Sigmoid colon (tissue), 7 donors: ENCODE data around the gene DPP6. TPM values are rescaled to one million over a fixed set of nuclear protein-coding genes. Genes with fewer than 3 reads are reported as not detected.

Source experiments
- DNase-seq: peaks from one replicate; pipeline ENCODE4 v3.0.0-alpha.2; 2019
- H3K27ac ChIP-seq, 4 donors: fragments of 200-600 bp; sonication (generic); one replicate each; pipeline ENCODE4 v1.5.1; 2016 to 2019; ENCODE audit warnings: mild to moderate bottlenecking in 1 of 4
- H3K27me3 ChIP-seq, 3 donors: fragments of 200-600 bp; sonication (generic); one replicate each; pipeline ENCODE4 v1.5.1; 2019; ENCODE audit warnings: mild to moderate bottlenecking in 1 of 3
- H3K36me3 ChIP-seq, 4 donors: fragments of 200-600 bp; sonication (generic); one replicate each; pipeline ENCODE4 v1.5.1; 2016 to 2019
- H3K4me1 ChIP-seq, 4 donors: fragments of 200-600 bp; sonication (generic); one replicate each; pipeline ENCODE4 v1.5.1; 2017 to 2019
- H3K4me3 ChIP-seq, 4 donors: fragments of 200-600 bp; sonication (generic); one replicate each; pipeline ENCODE4 v1.5.1; 2017 to 2019; ENCODE audit warnings: mild to moderate bottlenecking in 2 of 4, moderate library complexity in 1 of 4
- H3K9me3 ChIP-seq, 4 donors: fragments of 200-600 bp in 3 of 4; sonication (generic) in 3 of 4; one replicate each; pipeline versions ENCODE4 v1.5.1 to v1.6.1; 2013 to 2019
- EP300 ChIP-seq, 4 donors: sonication (generic); formaldehyde crosslinking; IDR thresholded peaks; one replicate each; pipeline ENCODE4 v1.6.1; 2017; ENCODE audit warnings: antibody characterized with exemption in 4 of 4
- POLR2A ChIP-seq, 2 donors: fragments of 450-650 bp; IDR thresholded peaks; one replicate each; pipeline ENCODE4 v1.6.1; 2016; ENCODE audit warnings: antibody characterized with exemption in 2 of 2, mild to moderate bottlenecking in 2 of 2, moderate library complexity in 2 of 2
- POLR2AphosphoS5 ChIP-seq, 4 donors: sonication (generic); formaldehyde crosslinking; IDR thresholded peaks; one replicate each; pipeline ENCODE4 v1.6.1; 2017; ENCODE audit warnings: antibody characterized with exemption in 4 of 4
- WGBS, 2 donors: extraction: QIAGEN DNeasy Blood & Tissue Kit; methylation state at CpG; one replicate each; pipeline ENCODE4 v1.1.7; 2013; 5-methylcytosine and 5-hydroxymethylcytosine counted together
- intact Hi-C: fragments of 100-400 bp; cut with DNase I; formaldehyde crosslinking; loops from one replicate; pipeline ENCODE4 v1.15.1; 2023
- polyA plus RNA-seq, 3 donors: library from polyadenylated mRNA; stranded (reverse); fragments of 200-250 nt; gene quantifications; one replicate each; pipeline ENCODE4 v1.2.3, GENCODE V29; 2013
- total RNA-seq, 4 donors: library from RNA; depleted of rRNA; stranded (reverse); fragments of >200 nt; gene quantifications; one replicate each; pipeline ENCODE4 v1.1.0, GENCODE V29; 2016
- TF ChIP-seq, protein P1 (sequence below), 4 experiments: fragments of 450-650 bp in 3 of 4; fragments of 200-600 bp in 1 of 4; IDR thresholded peaks; one replicate each; pipeline ENCODE4 v1.5.1; 2016 to 2019; ENCODE audit warnings: antibody characterized with exemption in 4 of 4, mild to moderate bottlenecking in 3 of 4, moderate library complexity in 2 of 4
- donor health status: healthy with polysubstance abuse.
- donor health status: Bipolar disorder and iron deficiency.
- donor health status: healthy.

DPP6 gene
- total and polyA plus RNA-seq, 7 donors = 1.2 to 53.2 (median 41.0) TPM; not detected in 1

- H3K36me3 ChIP-seq = no peaks in the 10 kb centered on the region
- DNase-seq = no peak
Measured at GRCh38 chr7:154380771-154381170, 328.6 kb downstream of the DPP6 start.

DNA sequence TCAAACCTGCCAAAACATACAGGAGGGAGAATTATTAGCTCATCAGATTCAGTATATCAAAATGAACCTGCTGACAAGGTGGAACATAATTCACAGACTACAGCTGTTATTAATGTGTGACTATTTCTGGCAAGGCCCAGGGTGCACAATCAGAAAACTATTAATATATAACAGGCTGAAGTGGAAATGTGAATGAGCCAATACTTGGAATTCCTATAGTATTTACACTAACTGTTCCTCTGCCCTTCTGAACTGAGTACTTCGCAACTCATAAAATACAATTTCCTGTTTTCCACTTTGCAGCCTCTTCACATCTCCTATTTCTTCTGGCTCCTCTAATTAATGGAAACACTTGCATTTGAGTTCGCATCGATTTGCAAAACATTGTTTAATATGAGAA lies 330.8 kb downstream of the DPP6 start:
- no peak for DNase-seq
- 63 to 69% methylated on average over 3 of the region's 3 CpGs for WGBS, 2 donors
- Histone ChIP-seq H3K27ac (no peak overlapping the region), H3K27me3 (no peaks in the 10 kb centered on the region), H3K9me3 (no peaks in the 10 kb centered on the region), H3K4me3 (no peak overlapping the region), H3K4me1 (no peaks in the 10 kb centered on the region), H3K36me3 (no peaks in the 10 kb centered on the region)
- TF ChIP-seq POLR2A (IDR thresholded peaks at IDR 0.05) (no peak), EP300 (IDR thresholded peaks at IDR 0.05) (no peak), POLR2AphosphoS5 (IDR thresholded peaks at IDR 0.05) (no peak)
- TF ChIP-seq, protein P1, sequence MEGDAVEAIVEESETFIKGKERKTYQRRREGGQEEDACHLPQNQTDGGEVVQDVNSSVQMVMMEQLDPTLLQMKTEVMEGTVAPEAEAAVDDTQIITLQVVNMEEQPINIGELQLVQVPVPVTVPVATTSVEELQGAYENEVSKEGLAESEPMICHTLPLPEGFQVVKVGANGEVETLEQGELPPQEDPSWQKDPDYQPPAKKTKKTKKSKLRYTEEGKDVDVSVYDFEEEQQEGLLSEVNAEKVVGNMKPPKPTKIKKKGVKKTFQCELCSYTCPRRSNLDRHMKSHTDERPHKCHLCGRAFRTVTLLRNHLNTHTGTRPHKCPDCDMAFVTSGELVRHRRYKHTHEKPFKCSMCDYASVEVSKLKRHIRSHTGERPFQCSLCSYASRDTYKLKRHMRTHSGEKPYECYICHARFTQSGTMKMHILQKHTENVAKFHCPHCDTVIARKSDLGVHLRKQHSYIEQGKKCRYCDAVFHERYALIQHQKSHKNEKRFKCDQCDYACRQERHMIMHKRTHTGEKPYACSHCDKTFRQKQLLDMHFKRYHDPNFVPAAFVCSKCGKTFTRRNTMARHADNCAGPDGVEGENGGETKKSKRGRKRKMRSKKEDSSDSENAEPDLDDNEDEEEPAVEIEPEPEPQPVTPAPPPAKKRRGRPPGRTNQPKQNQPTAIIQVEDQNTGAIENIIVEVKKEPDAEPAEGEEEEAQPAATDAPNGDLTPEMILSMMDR (IDR thresholded peaks at IDR 0.05) = no peak
- intact Hi-C loops = no loop called here

More at GRCh38 chr7:154380771-154381170, 328.6 kb downstream of the DPP6 start:
- Histone ChIP-seq H3K4me1 (no peaks in the 10 kb centered on the region), H3K9me3 (no peaks in the 10 kb centered on the region), H3K4me3 (no peak overlapping the region), H3K27me3 (no peaks in the 10 kb centered on the region), H3K27ac (no peak overlapping the region)
- intact Hi-C loops = no loop called here
- 68 to 75% methylated on average over 3 of the region's 3 CpGs for WGBS, 2 donors
- TF ChIP-seq POLR2A (IDR thresholded peaks at IDR 0.05) (no peak), POLR2AphosphoS5 (IDR thresholded peaks at IDR 0.05) (no peak), EP300 (IDR thresholded peaks at IDR 0.05) (no peak)
- TF ChIP-seq, protein P1 (IDR thresholded peaks at IDR 0.05) = no peak

DNA sequence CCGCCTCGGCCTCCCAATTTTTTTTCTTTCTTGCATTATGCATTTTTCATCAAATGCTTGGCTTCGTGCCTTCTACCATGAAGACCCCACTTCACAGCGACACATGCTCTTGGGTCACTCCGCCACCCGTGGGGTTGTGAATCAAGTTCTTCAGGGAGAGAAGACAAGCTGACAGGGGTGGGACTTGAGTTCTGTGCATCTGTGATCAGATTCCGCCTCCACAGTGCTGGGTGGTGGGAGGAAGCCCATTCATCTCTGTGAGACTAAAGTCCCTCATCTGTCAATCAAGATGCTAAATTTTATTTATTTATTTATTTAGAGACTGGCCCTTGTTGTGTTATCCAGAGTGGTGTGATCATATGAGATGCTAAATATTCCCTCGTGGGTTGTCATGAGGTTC lies 333.0 kb downstream of the DPP6 start:
- no peaks in the 10 kb centered on the region for H3K4me1 ChIP-seq
- no peak for DNase-seq
- H3K27me3 ChIP-seq = no peaks in the 10 kb centered on the region
- H3K9me3 ChIP-seq = no peaks in the 10 kb centered on the region
- intact Hi-C loops = no loop called here
- H3K27ac ChIP-seq = no peak overlapping the region
- no peak for TF ChIP-seq POLR2A (IDR thresholded peaks at IDR 0.05)
- no peak for TF ChIP-seq EP300 (IDR thresholded peaks at IDR 0.05)
- TF ChIP-seq, protein P1 (IDR thresholded peaks at IDR 0.05) = no peak
- no peak for TF ChIP-seq POLR2AphosphoS5 (IDR thresholded peaks at IDR 0.05)
- no peak overlapping the region for H3K4me3 ChIP-seq
- H3K36me3 ChIP-seq = no peaks in the 10 kb centered on the region
- WGBS, 2 donors = 86 to 93% methylated on average over 8 of the region's 8 CpGs

- no peaks in the 10 kb centered on the region for H3K9me3 ChIP-seq
- no peaks in the 10 kb centered on the region for H3K4me1 ChIP-seq
- H3K4me3 ChIP-seq = no peak overlapping the region
- H3K27ac ChIP-seq = no peak overlapping the region
- no peaks in the 10 kb centered on the region for H3K27me3 ChIP-seq
- TF ChIP-seq, protein P1 (IDR thresholded peaks at IDR 0.05) = no peak
- no peak for TF ChIP-seq EP300 (IDR thresholded peaks at IDR 0.05)
- TF ChIP-seq POLR2AphosphoS5 (IDR thresholded peaks at IDR 0.05) = no peak
- TF ChIP-seq POLR2A (IDR thresholded peaks at IDR 0.05) = no peak
- intact Hi-C loops = no loop called here
- no peaks in the 10 kb centered on the region for H3K36me3 ChIP-seq
- no peak for DNase-seq
Measured at GRCh38 chr7:154387252-154387651, 335.1 kb downstream of the DPP6 start.

GRCh38 chr7:154388412-154388811 lies 336.2 kb downstream of the DPP6 start:
- TF ChIP-seq POLR2A (IDR thresholded peaks at IDR 0.05) = no peak
- TF ChIP-seq, protein P1 (IDR thresholded peaks at IDR 0.05) = no peak
- TF ChIP-seq POLR2AphosphoS5 (IDR thresholded peaks at IDR 0.05) = no peak
- no peak for TF ChIP-seq EP300 (IDR thresholded peaks at IDR 0.05)
- Histone ChIP-seq H3K9me3 (no peaks in the 10 kb centered on the region), H3K36me3 (no peaks in the 10 kb centered on the region), H3K27me3 (no peaks in the 10 kb centered on the region), H3K4me3 (no peak overlapping the region), H3K27ac (no peak overlapping the region), H3K4me1 (no peaks in the 10 kb centered on the region)
- WGBS, 2 donors = 91% methylated on average over 4 of the region's 4 CpGs
- intact Hi-C loops = no loop called here
- DNase-seq = no peak
